ENCODE measurements around the gene EIF4A2.
"Not testable (repeated sequence)": the region's sequence is repeated elsewhere in the genome, so short reads cannot be mapped to it uniquely, and the experiment has no call there.

The EIF4A2 gene

DNA sequence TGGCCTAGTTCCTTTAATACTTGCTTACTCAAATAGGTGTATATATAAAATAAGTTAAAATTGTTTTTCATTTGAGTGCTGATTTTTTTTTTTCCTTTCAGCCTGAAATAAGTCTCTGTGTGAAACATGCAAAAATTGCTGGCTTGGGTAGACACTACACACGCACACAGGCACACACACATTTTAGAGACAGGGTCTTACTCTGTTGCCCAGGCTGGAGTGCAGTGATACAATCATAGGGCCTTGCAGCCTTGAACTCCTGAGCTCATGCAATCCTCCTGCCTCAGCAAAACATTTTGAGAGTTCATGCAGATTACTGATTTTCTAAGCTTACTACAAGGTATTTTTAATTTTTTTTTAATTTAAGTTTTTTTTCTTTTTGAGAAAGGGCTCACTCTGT is 35.6 kb downstream of the EIF4A2 start:
- in situ Hi-C loops (cut with HindIII; ENCODE audit: low sequenced_read_pairs): no loop called here
- DNase-seq (ENCODE audit: low read depth, low spot score): no peak
- no peak for TF ChIP-seq CTCF (IDR thresholded peaks at IDR 0.05; ENCODE audit: low read depth, low read length)
- no peak overlapping the region for H3K4me3 ChIP-seq (ENCODE audit: low read depth, low read length)

DNA sequence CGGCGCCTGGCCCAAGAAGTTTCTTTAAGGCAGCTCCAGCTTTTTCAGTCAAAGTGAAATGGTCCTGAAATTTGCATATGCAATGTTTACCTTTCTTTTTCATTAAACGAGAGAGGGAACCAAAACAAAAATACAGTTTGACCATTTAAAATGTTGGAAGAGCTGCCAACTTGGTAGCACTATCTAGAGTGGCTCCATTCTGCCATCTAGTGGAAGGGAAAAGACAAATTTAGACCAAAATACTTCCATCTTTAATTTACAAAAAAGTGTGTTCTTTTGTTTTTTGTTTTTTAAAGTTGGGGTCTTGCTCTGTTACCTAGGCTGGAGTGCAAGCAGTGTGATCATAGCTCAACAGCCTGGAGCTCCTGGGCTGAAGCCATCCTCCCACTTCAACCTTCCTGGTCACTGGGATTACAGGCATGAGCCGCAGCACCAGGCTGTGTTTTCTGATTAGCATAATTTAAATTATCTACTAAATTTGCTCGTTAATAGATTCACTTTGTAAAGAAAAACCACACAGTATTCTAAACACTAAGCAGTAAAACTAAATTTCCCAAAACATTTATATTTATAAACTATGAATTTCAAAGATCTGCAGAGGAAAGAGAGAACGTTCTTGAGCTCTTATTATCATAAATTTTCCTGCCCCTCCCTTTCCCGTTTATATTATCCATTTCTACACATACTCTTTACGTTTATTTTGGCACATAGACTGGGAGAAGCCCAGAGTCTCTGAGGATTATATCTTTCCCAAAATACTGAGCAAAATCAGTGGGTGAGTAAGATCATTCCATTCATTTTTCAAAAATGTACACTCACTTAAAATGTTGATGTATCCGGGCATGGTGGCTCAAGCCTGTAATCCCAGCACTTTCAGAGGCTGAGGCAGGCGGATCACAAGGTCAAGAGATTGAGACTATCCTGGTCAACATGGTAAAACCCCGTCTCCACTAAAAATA is 38.3 kb downstream of the EIF4A2 start:
- H3K4me3 ChIP-seq (ENCODE audit: low read depth, low read length): no peak overlapping the region
- DNase-seq (ENCODE audit: low read depth, low spot score): peak; percentile 66
- peak; percentile 61 for TF ChIP-seq CTCF (IDR thresholded peaks at IDR 0.05; ENCODE audit: low read depth, low read length)

DNA sequence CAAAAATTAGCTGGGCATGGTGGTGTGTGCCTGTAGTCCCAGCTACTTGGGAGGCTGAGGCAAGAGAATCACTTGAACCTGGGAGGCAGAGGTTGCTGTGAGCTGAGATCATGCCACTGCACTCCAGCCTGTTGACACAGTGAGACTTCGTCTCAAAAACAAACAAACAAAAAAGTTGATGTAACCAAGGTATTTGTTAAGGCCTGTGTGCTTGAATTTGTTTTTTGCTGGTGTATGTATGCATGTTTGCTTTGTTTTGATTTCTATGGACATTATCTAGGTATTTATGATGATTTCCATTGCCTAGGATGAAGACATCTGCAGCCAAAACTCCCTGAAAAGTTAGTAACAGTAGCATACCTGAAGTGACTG is 39.0 kb downstream of the EIF4A2 start:
- DNase-seq (ENCODE audit: low read depth, low spot score); in situ Hi-C loops (cut with HindIII; ENCODE audit: low sequenced_read_pairs); H3K4me3 ChIP-seq (ENCODE audit: low read depth, low read length): not testable (repeated sequence)

More for the DNA sequence above, 38.3 kb downstream of the EIF4A2 start:
- in situ Hi-C loops (cut with HindIII; ENCODE audit: low sequenced_read_pairs): no loop called here

DNA sequence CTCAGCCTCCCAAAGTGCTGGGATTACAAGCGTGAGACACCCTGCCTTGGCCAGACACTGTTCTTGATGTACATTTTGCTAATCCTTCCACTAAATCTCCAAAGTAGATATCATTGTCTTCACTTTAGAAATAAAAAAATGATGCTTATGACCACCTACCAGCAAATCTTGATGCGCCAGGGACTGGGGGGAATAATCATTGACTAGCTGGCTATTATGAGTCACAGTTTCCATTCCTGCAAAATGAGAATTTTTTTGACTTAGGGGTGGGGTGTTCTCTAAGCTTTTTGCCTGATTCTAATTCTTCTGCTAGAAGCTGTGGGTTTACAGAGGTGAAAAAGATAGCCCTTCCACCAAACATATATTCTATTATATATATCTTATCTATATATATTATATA is 40.0 kb downstream of the EIF4A2 start:
- DNase-seq (ENCODE audit: low read depth, low spot score): peak; percentile 40
- no peak overlapping the region for H3K4me3 ChIP-seq (ENCODE audit: low read depth, low read length)
- in situ Hi-C loops (cut with HindIII; ENCODE audit: low sequenced_read_pairs): no loop called here
- TF ChIP-seq CTCF (IDR thresholded peaks at IDR 0.05; ENCODE audit: low read depth, low read length): no peak

DNA sequence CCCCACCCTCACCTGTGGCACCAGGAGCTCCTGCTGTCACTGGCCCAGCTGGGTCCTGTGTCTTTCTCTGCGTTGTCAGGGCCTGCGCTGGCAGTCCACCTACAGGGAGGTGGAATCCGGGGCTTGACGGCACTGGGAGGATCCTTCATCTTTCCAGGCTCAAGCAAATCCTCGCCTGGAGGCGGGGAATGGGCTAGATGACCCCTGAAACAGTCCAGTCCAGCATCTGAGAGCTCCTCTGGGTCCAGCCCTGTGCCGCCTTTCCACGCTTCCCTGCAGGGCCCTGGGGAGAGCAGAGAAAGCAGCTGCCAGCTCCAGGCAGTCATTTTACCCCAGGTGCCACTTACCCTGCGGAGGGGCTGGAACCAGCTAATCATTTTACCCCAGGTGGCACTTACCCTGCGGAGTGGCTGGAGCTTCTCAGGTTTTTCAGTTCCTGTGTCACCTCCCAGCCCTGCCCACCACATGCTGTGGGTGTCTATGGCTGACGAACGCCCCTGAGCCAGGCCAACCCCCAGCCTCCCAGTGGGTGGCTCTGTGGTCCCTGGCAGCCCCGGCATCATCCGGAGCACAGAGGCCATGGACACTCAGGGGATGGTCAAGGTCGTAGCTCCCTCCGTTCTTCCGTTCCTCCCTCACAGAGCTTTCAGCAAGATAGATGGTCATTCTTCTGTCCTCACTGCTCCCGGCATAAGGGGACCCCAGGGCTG is 41.2 kb downstream of the EIF4A2 start:
- no peak overlapping the region for H3K4me3 ChIP-seq (ENCODE audit: low read depth, low read length)
- DNase-seq (ENCODE audit: low read depth, low spot score): no peak
- in situ Hi-C loops (cut with HindIII; ENCODE audit: low sequenced_read_pairs): no loop called here
- no peak for TF ChIP-seq CTCF (IDR thresholded peaks at IDR 0.05; ENCODE audit: low read depth, low read length)

- peak overlapping the region; percentile 10 for H3K4me3 ChIP-seq (ENCODE audit: low read depth, low read length)
- in situ Hi-C loops (cut with HindIII; ENCODE audit: low sequenced_read_pairs): no loop called here
- TF ChIP-seq CTCF (IDR thresholded peaks at IDR 0.05; ENCODE audit: low read depth, low read length): no peak
- peak; percentile 81 for DNase-seq (ENCODE audit: low read depth, low spot score)
Measured at GRCh38 chr3:186825294-186825821, 42.0 kb downstream of the EIF4A2 start.
